HG03175 (cell line): Measurements from ENCODE around the gene SS18.

Source experiments
- ATAC-seq: cut with Tn5 transposase; IDR thresholded peaks from one replicate; pipeline ENCODE4 v1.9.1; 2021; ENCODE audit warnings: mild to moderate bottlenecking, moderate library complexity; ENCODE audit not compliant: unreplicated experiment

Gene SS18

GRCh38 chr18:26074246-26074645, 16.2 kb downstream of the SS18 start:
- ATAC-seq, result no peak

- ATAC-seq, result no peak
These were observed 16.7 kb downstream of the SS18 start for GRCh38 chr18:26073758-26074157.

GRCh38 chr18:26071725-26072124, 18.7 kb downstream of the SS18 start:
- ATAC-seq, result no peak

GRCh38 chr18:26071020-26071419, 19.4 kb downstream of the SS18 start:
- no peak for ATAC-seq

- no peak for ATAC-seq
These were observed 31.1 kb downstream of the SS18 start for GRCh38 chr18:26059357-26059756.

GRCh38 chr18:26057344-26057773, 33.1 kb downstream of the SS18 start:
- no peak for ATAC-seq

GRCh38 chr18:26056291-26056690, 34.1 kb downstream of the SS18 start:
- no peak for ATAC-seq

- ATAC-seq, result no peak
These were observed 37.9 kb downstream of the SS18 start for GRCh38 chr18:26052505-26052904.

- no peak for ATAC-seq
These were observed 38.6 kb downstream of the SS18 start for GRCh38 chr18:26051843-26052242.

- no peak for ATAC-seq
These were observed 43.9 kb downstream of the SS18 start for GRCh38 chr18:26046419-26047077.

- no peak for ATAC-seq
These were observed 45.6 kb downstream of the SS18 start for GRCh38 chr18:26044807-26045206.

GRCh38 chr18:26040051-26040656, 50.3 kb downstream of the SS18 start:
- ATAC-seq, result no peak

GRCh38 chr18:26039203-26039602, 51.2 kb downstream of the SS18 start:
- ATAC-seq, result no peak

- ATAC-seq, result no peak
These were observed 53.8 kb downstream of the SS18 start for GRCh38 chr18:26036635-26037034.

GRCh38 chr18:26034850-26035497, 55.4 kb downstream of the SS18 start:
- ATAC-seq, result no peak

GRCh38 chr18:26022585-26022984, 67.8 kb downstream of the SS18 start:
- ATAC-seq, result no peak

GRCh38 chr18:26021061-26021754, 69.2 kb downstream of the SS18 start:
- ATAC-seq, result no peak

GRCh38 chr18:26017929-26018328, 72.5 kb downstream of the SS18 start:
- ATAC-seq, result no peak

GRCh38 chr18:26014462-26014861, 76.0 kb downstream of the SS18 start:
- ATAC-seq, result no peak

- no peak for ATAC-seq
These were observed 81.8 kb downstream of the SS18 start for GRCh38 chr18:26008619-26009018.

GRCh38 chr18:26008096-26008495, 82.3 kb downstream of the SS18 start:
- ATAC-seq, result no peak

GRCh38 chr18:26005950-26006349, 84.5 kb downstream of the SS18 start:
- no peak for ATAC-seq
